Stimulated activated CD4-positive, alpha-beta T cell treated with anti-CD3 and anti-CD28 coated beads, Interleukin-1b, Interleukin-23, amount 100 ng/mL, for 4 hours (primary cell): ENCODE measurements around the gene CACNG7.
A peak's percentile ranks its signal among the peaks of the same experiment; 100 is the strongest.
"Not testable (repeated sequence)": the region's sequence is repeated elsewhere in the genome, so short reads cannot be mapped to it uniquely, and the experiment has no call there.

Source experiments
- DNase-seq, 2 donors: peaks; one replicate each; pipeline ENCODE4 v3.0.0-alpha.2; 2020; ENCODE audit warnings: low read depth in 2 of 2

Gene CACNG7

GRCh38 chr19:53905787-53906186 lies 3.3 kb upstream of the CACNG7 start:
- DNase-seq = no peak

GRCh38 chr19:53906211-53907192 lies 2.6 kb upstream of the CACNG7 start:
- peak; percentile 61 to 68 for DNase-seq

- DNase-seq = no peak
Observed at GRCh38 chr19:53907193-53907581, 1.9 kb upstream of the CACNG7 start.

GRCh38 chr19:53907690-53908089 lies 1.4 kb upstream of the CACNG7 start:
- no peak for DNase-seq

- peak; percentile 19 to 45 for DNase-seq
Observed at GRCh38 chr19:53908106-53908934, 758 bp upstream of the CACNG7 start.

GRCh38 chr19:53909471-53910169 lies 542 bp downstream of the CACNG7 start:
- no peak for DNase-seq

GRCh38 chr19:53910170-53910518 lies 1.1 kb downstream of the CACNG7 start:
- no peak for DNase-seq

- no peak for DNase-seq
Observed at GRCh38 chr19:53912653-53913052, 3.6 kb downstream of the CACNG7 start.

GRCh38 chr19:53915000-53915399 lies 5.9 kb downstream of the CACNG7 start:
- no peak for DNase-seq

GRCh38 chr19:53916004-53916403 lies 6.9 kb downstream of the CACNG7 start:
- no peak for DNase-seq

GRCh38 chr19:53917356-53917755 lies 8.3 kb downstream of the CACNG7 start:
- DNase-seq = no peak

- DNase-seq = peak; percentile 3 to 21
Observed at GRCh38 chr19:53927739-53928138, 18.7 kb downstream of the CACNG7 start.

GRCh38 chr19:53936029-53936428 lies 27.0 kb downstream of the CACNG7 start:
- no peak for DNase-seq

GRCh38 chr19:53942001-53942786 lies 33.1 kb downstream of the CACNG7 start:
- no peak for DNase-seq

GRCh38 chr19:53944416-53944815 lies 35.3 kb downstream of the CACNG7 start:
- no peak for DNase-seq

GRCh38 chr19:53944933-53945332 lies 35.9 kb downstream of the CACNG7 start:
- DNase-seq = no peak

- DNase-seq = no peak
Observed at GRCh38 chr19:53945441-53945840, 36.4 kb downstream of the CACNG7 start.

GRCh38 chr19:53945998-53946397 lies 36.9 kb downstream of the CACNG7 start:
- DNase-seq = no peak

GRCh38 chr19:53947624-53948023 lies 38.5 kb downstream of the CACNG7 start:
- no peak for DNase-seq

- DNase-seq = not testable (repeated sequence)
Observed at GRCh38 chr19:53948611-53949010, 39.5 kb downstream of the CACNG7 start.

- DNase-seq = no peak
Observed at GRCh38 chr19:53951436-53951835, 42.4 kb downstream of the CACNG7 start.
